GM06990 (cell line): ENCODE results near the gene KCNN3.

Experiments used
- DNase-seq: peaks from one replicate; pipeline ENCODE4 v3.0.0-alpha.2; 2011; ENCODE audit not compliant: insufficient read length; ENCODE audit errors: extremely low read depth
- H3K27me3 ChIP-seq: replicated peaks from 2 replicates; pipeline ENCODE4 v1.6.0; 2011; ENCODE audit warnings: low read length; ENCODE audit not compliant: control insufficient read depth, insufficient read depth
- H3K36me3 ChIP-seq: 2 replicates; pipeline ENCODE4 v1.5.1; 2011; ENCODE audit warnings: low read length; ENCODE audit not compliant: control insufficient read depth, insufficient read depth
- H3K4me3 ChIP-seq: replicated peaks from 2 replicates; pipeline ENCODE4 v1.5.1; 2011; ENCODE audit warnings: low read depth, mild to moderate bottlenecking, control low read depth, low read length
- CTCF ChIP-seq: IDR thresholded peaks from 2 replicates; pipeline ENCODE4 v1.5.1; 2011; ENCODE audit warnings: low read length, control low read depth, mild to moderate bottlenecking, inconsistent platforms; ENCODE audit not compliant: insufficient read depth, poor library complexity, severe bottlenecking

KCNN3 gene

GRCh38 chr1:154716614-154717527 is 153.2 kb downstream of the KCNN3 start:
- Histone ChIP-seq H3K4me3 (no peak overlapping the region), H3K27me3 (no peaks in the 10 kb centered on the region), H3K36me3 (peaks cover 8% of the 10 kb centered on the region)
- no peak for TF ChIP-seq CTCF
- DNase-seq, result no peak

- H3K27me3 ChIP-seq, result no peaks in the 10 kb centered on the region
- H3K4me3 ChIP-seq, result no peak overlapping the region
- no peak for DNase-seq
- H3K36me3 ChIP-seq, result peaks cover 8% of the 10 kb centered on the region
- TF ChIP-seq CTCF, result no peak
Measured at GRCh38 chr1:154716011-154716410, 154.1 kb downstream of the KCNN3 start.

- Histone ChIP-seq H3K27me3 (no peaks in the 10 kb centered on the region), H3K4me3 (no peak overlapping the region), H3K36me3 (peaks cover 8% of the 10 kb centered on the region)
- TF ChIP-seq CTCF, result no peak
- no peak for DNase-seq
Measured at GRCh38 chr1:154715385-154715784, 154.7 kb downstream of the KCNN3 start.

- Histone ChIP-seq H3K27me3 (no peaks in the 10 kb centered on the region), H3K4me3 (no peak overlapping the region), H3K36me3 (peaks cover 8% of the 10 kb centered on the region)
- no peak for TF ChIP-seq CTCF
- DNase-seq, result no peak
Measured at GRCh38 chr1:154714638-154715037, 155.4 kb downstream of the KCNN3 start.

GRCh38 chr1:154714052-154714623 is 155.9 kb downstream of the KCNN3 start:
- H3K27me3 ChIP-seq, result no peaks in the 10 kb centered on the region
- DNase-seq, result no peak
- peaks cover 6% of the 10 kb centered on the region for H3K36me3 ChIP-seq
- no peak for TF ChIP-seq CTCF
- H3K4me3 ChIP-seq, result no peak overlapping the region
